ENCODE measurements around the gene VSIG10. TPM values are rescaled to one million over a fixed set of nuclear protein-coding genes. Genes with fewer than 3 reads are reported as not detected.
"Not testable (repeated sequence)": the region's sequence is repeated elsewhere in the genome, so short reads cannot be mapped to it uniquely, and the experiment has no call there.

Gene VSIG10
- total RNA-seq, 1 donor from 2014 or later, result 21.7 TPM

DNA sequence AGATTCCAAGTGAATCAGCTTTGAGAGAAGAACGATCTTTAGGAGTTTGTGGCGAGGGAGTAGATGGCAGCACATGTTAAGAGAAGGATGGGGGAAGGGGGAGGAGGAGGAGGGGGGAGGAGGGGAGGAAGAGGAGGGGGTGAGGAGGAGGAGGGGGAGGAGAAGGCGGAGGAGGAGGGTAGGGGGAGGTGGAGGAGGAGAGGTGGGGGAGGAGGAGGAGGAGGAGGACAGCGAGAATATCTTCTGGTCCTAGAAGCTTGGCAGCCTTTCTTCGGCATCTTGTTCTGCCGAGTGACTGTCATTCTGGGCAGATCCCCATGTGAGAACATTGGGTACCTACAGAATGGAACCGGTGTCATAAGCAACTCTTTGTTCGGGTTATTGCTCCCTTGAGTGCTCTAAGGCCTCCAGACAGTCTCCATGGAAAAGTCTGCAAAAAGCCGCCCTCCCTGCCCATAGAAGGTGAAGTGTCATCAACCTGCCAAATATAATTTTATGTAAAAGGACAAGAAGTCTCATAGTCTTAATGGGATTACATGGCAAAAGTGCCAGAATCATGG, 80.4 kb downstream of the VSIG10 start:
- Mint-ChIP-seq H3K4me3 (ENCODE audit: unreplicated experiment) (no peak overlapping the region), H3K4me1 (ENCODE audit: unreplicated experiment) (no peaks in the 10 kb centered on the region)

DNA sequence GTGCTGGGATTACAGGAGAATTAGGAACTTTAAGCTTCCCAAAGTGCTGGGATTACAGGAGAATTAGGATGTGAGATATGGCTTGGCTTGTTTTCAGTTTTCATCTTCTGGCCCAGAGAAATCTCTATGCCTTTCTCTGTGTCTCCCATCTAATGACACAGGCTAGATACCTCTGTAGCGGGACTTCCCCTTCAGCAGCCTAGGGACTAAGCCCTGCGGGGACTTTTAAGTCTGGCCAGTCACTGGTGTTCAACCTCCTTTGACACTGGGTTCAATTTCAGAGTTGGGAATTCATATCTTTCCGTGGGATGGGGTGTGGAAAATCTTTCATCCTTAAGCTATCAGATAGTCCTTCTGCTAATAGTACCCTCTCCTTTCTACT, 81.1 kb downstream of the VSIG10 start:
- H3K4me3 Mint-ChIP-seq (ENCODE audit: unreplicated experiment), result no peak overlapping the region
- H3K36me3 Mint-ChIP-seq (ENCODE audit: unreplicated experiment), result peaks cover 22% of the 10 kb centered on the region
- no peaks in the 10 kb centered on the region for H3K27me3 Mint-ChIP-seq (ENCODE audit: unreplicated experiment)
- H3K9me3 Mint-ChIP-seq (ENCODE audit: unreplicated experiment), result no peaks in the 10 kb centered on the region
- DNase-seq (ENCODE audit: extremely low spot score, unreplicated experiment), result no peak
- H3K4me1 Mint-ChIP-seq (ENCODE audit: unreplicated experiment), result peaks cover 2% of the 10 kb centered on the region
- no peak overlapping the region for H3K27ac Mint-ChIP-seq (ENCODE audit: unreplicated experiment)
- TF ChIP-seq, protein P1, sequence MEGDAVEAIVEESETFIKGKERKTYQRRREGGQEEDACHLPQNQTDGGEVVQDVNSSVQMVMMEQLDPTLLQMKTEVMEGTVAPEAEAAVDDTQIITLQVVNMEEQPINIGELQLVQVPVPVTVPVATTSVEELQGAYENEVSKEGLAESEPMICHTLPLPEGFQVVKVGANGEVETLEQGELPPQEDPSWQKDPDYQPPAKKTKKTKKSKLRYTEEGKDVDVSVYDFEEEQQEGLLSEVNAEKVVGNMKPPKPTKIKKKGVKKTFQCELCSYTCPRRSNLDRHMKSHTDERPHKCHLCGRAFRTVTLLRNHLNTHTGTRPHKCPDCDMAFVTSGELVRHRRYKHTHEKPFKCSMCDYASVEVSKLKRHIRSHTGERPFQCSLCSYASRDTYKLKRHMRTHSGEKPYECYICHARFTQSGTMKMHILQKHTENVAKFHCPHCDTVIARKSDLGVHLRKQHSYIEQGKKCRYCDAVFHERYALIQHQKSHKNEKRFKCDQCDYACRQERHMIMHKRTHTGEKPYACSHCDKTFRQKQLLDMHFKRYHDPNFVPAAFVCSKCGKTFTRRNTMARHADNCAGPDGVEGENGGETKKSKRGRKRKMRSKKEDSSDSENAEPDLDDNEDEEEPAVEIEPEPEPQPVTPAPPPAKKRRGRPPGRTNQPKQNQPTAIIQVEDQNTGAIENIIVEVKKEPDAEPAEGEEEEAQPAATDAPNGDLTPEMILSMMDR (IDR thresholded peaks at IDR 0.05), result no peak

More for the DNA sequence above, 80.4 kb downstream of the VSIG10 start:
- H3K27me3 Mint-ChIP-seq (ENCODE audit: unreplicated experiment), result no peaks in the 10 kb centered on the region
- H3K9me3 Mint-ChIP-seq (ENCODE audit: unreplicated experiment), result no peaks in the 10 kb centered on the region
- no peak overlapping the region for H3K27ac Mint-ChIP-seq (ENCODE audit: unreplicated experiment)
- DNase-seq (ENCODE audit: extremely low spot score, unreplicated experiment), result no peak
- TF ChIP-seq, protein P1 (IDR thresholded peaks at IDR 0.05), result no peak
- peaks cover 24% of the 10 kb centered on the region for H3K36me3 Mint-ChIP-seq (ENCODE audit: unreplicated experiment)

DNA sequence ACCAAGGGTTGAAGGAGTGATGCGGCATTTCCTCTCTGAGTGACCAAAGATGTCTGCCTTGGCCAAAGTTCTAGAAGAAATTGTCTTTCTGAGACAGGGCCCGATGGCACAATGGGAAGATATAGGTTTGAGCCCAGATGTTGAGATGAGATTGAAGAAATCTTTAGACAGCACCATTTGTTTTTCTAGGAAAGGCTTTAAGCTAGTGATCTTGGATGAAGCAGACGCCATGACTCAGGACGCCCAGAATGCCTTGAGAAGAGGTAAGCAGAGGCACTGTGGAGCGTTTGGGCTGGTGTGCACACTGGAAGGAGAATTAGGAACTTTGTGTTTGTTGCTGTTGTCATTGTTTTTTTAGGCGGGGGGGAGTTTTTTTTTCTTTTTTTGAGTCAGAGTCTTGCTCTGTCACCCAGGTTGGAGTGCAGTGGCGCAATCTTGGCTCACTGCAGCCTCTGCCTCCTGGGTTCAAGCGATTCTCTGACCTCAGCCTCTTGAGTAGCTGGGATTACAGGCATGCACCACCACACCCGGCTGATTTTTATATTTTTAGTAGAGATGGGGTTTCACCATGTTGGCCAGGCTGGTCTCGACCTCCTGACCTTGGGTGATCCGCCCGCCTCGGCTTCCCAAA, 81.6 kb downstream of the VSIG10 start:
- not testable (repeated sequence) for DNase-seq (ENCODE audit: extremely low spot score, unreplicated experiment); H3K27me3 Mint-ChIP-seq (ENCODE audit: unreplicated experiment); H3K4me1 Mint-ChIP-seq (ENCODE audit: unreplicated experiment); H3K27ac Mint-ChIP-seq (ENCODE audit: unreplicated experiment); H3K9me3 Mint-ChIP-seq (ENCODE audit: unreplicated experiment); H3K4me3 Mint-ChIP-seq (ENCODE audit: unreplicated experiment)
- H3K36me3 Mint-ChIP-seq (ENCODE audit: unreplicated experiment), result peaks cover 21% of the 10 kb centered on the region

DNA sequence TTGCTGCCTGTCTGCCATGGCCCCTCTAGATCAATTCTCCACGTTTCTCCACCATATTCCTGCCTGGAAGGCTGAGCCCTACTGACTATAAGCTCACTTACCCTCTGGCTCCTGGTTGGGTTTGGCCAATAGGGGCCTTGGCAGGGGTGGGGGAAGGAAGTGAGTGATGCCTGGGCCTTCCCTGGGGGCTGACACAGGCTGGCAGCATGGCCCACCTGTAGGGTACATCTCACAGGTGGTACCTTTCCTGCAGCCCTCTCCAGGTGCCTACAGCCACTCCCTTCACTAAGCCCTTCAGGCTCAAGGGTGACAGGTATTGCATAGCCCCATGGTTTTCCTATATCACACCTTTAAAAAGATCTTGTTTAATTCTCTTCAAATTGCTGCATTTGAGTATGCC, 83.8 kb downstream of the VSIG10 start:
- Mint-ChIP-seq H3K4me1 (ENCODE audit: unreplicated experiment) (peaks cover 11% of the 10 kb centered on the region), H3K9me3 (ENCODE audit: unreplicated experiment) (no peaks in the 10 kb centered on the region), H3K27ac (ENCODE audit: unreplicated experiment) (no peak overlapping the region), H3K36me3 (ENCODE audit: unreplicated experiment) (peaks cover 16% of the 10 kb centered on the region), H3K4me3 (ENCODE audit: unreplicated experiment) (no peak overlapping the region), H3K27me3 (ENCODE audit: unreplicated experiment) (no peaks in the 10 kb centered on the region)
- DNase-seq (ENCODE audit: extremely low spot score, unreplicated experiment), result no peak
- TF ChIP-seq, protein P1 (IDR thresholded peaks at IDR 0.05), result no peak

DNA sequence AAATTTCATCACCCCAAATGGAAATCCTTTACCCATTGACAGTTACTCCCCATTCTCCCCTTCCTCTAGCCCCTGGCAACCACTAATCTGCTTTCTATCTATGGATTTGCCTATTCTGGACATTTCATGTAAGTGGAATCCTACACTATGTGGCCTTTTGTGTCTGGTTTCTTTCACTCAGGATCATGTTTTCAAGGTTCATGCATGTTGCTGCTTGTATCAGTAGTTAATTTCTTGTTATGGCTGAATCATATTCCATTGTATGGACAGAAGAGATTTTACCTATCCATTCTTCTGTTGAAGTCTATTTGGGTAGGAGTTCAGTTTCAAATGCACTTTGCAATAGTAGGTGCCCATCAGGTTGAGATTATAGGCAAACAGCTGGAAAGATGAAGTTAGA, 85.9 kb downstream of the VSIG10 start:
- Mint-ChIP-seq H3K27me3 (ENCODE audit: unreplicated experiment) (peaks cover 5% of the 10 kb centered on the region), H3K4me3 (ENCODE audit: unreplicated experiment) (peak overlapping the region; percentile 49), H3K27ac (ENCODE audit: unreplicated experiment) (no peak overlapping the region), H3K9me3 (ENCODE audit: unreplicated experiment) (no peaks in the 10 kb centered on the region), H3K36me3 (ENCODE audit: unreplicated experiment) (peaks cover 16% of the 10 kb centered on the region), H3K4me1 (ENCODE audit: unreplicated experiment) (peaks cover 11% of the 10 kb centered on the region)
- TF ChIP-seq, protein P1 (IDR thresholded peaks at IDR 0.05), result no peak
- no peak for DNase-seq (ENCODE audit: extremely low spot score, unreplicated experiment)

Measured in osteocyte (in vitro differentiated cells).